Measurements from ENCODE around the gene ST7.
"Not testable (repeated sequence)": the region's sequence is repeated elsewhere in the genome, so short reads cannot be mapped to it uniquely, and the experiment has no call there.

DNA sequence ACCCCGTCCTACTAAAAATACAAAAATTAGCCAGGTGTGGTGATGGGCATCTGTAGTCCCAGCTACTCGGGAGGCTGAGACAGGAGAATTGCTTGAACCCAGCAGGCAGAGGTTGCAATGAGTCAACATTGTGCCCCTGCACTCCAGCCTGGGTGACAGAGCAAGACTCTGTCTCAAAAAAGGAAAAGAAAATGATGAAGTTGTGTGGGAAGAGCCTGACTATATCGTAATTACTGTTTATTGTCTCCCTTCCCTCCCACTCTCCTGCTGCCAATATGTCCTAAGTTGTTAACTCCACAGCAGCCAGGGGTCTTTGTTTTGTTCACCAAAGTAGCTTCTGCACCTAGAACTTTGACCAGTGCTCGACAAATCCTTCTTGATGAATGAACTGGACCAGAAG is 16.5 kb upstream of the ST7 start:
- TF ChIP-seq, protein P1, sequence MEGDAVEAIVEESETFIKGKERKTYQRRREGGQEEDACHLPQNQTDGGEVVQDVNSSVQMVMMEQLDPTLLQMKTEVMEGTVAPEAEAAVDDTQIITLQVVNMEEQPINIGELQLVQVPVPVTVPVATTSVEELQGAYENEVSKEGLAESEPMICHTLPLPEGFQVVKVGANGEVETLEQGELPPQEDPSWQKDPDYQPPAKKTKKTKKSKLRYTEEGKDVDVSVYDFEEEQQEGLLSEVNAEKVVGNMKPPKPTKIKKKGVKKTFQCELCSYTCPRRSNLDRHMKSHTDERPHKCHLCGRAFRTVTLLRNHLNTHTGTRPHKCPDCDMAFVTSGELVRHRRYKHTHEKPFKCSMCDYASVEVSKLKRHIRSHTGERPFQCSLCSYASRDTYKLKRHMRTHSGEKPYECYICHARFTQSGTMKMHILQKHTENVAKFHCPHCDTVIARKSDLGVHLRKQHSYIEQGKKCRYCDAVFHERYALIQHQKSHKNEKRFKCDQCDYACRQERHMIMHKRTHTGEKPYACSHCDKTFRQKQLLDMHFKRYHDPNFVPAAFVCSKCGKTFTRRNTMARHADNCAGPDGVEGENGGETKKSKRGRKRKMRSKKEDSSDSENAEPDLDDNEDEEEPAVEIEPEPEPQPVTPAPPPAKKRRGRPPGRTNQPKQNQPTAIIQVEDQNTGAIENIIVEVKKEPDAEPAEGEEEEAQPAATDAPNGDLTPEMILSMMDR (conservative IDR thresholded peaks at IDR 0.05 in 1 of 2, IDR thresholded peaks at IDR 0.05 in 1 of 2; ENCODE audit: low read depth in 1 of 2, low read length in 2 of 2) = not testable (repeated sequence)
- not testable (repeated sequence) for TF ChIP-seq EZH2 (IDR thresholded peaks at IDR 0.05; ENCODE audit: low read length, missing control alignments)

All from fibroblast of lung (primary cell).